GM10266 (cell line): Measurements from ENCODE around the gene RNF220.

Experiments used
- DNase-seq: peaks from one replicate; pipeline ENCODE4 v3.0.0; 2012; ENCODE audit errors: extremely low spot score
- CTCF ChIP-seq: IDR thresholded peaks from 2 replicates; pipeline ENCODE4 v1.5.1; 2012; ENCODE audit warnings: mild to moderate bottlenecking, low read depth; ENCODE audit not compliant: control insufficient read depth, insufficient read depth; ENCODE audit errors: missing control alignments

Gene RNF220

GRCh38 chr1:44503625-44504024 is 98.6 kb downstream of the RNF220 start:
- no peak for DNase-seq
- no peak for TF ChIP-seq CTCF

- no peak for TF ChIP-seq CTCF
- DNase-seq = no peak
Measured at GRCh38 chr1:44505210-44505993, 100.3 kb downstream of the RNF220 start.

- TF ChIP-seq CTCF = no peak
- DNase-seq = no peak
Measured at GRCh38 chr1:44507490-44508396, 102.7 kb downstream of the RNF220 start.

DNA sequence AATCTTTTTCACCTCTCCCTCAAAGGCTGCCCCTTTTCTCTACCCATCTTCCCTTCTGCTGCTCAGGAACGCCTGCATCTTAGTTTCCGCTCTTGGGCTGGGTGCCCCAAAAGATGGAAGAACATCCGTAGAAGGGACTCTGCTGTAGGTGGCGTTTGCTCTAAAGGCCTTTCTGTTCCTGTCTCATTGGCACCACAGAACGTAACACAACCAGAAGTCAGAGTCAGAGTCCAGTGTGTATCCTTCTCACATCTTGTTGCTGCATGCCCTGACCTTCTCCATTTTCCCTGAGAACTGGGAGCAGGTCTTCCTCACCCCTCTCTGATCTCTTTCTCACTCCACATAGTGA is 103.3 kb downstream of the RNF220 start:
- TF ChIP-seq CTCF = no peak
- no peak for DNase-seq

DNA sequence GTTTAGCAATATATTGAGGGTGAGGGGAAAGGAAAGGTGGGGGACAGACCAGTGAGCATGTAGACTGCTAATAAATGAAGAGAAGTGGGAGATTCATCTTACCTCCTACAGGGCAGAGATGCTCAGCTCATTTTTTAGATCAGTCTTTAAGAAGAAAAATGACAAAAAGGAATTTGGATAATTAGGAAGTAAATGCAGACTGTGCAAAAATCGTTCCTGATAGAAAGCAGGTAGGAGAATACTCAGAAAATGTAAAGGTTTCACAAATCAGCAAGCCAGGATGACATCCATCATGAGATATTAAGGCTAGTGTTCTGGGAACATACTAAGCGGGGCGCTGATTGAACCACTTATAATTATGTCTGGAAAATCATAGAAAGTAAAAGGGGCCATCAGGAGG is 106.3 kb downstream of the RNF220 start:
- no peak for DNase-seq
- no peak for TF ChIP-seq CTCF

DNA sequence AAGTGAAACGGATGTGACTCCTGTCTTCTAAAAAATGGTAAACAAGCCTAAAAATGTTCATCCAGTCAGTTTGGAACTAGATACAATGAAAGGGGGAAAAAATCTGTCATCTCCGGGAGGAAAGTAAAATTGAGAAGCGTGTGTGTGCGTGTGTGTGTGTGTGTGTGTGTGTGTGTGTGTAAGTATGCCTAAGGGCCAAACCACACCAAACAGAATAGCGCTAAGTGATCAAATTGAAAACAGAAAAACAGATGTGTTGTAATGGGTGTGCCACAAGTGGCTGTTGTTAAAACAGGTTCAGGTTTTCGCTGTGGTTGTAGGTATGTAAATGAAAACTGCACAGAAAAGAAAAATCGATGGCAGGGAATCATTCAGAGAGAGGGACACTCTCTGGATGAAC is 106.7 kb downstream of the RNF220 start:
- DNase-seq = no peak
- no peak for TF ChIP-seq CTCF

GRCh38 chr1:44512313-44512885 is 107.3 kb downstream of the RNF220 start:
- no peak for DNase-seq
- TF ChIP-seq CTCF = no peak
